Hepatic stellate cell (primary cell): ENCODE data around the gene AGA.

Experiments used
- DNase-seq: peaks from one replicate; pipeline ENCODE4 v3.0.0; 2011; ENCODE audit warnings: low spot score

The AGA gene

GRCh38 chr4:177385576-177386277, 56.5 kb downstream of the AGA start:
- DNase-seq = no peak

- no peak for DNase-seq
These were observed 57.3 kb downstream of the AGA start for GRCh38 chr4:177384856-177385397.

GRCh38 chr4:177381762-177382310, 60.4 kb downstream of the AGA start:
- DNase-seq = no peak
